Measurements from ENCODE around the gene WIPF1.
A peak's percentile ranks its signal among the peaks of the same experiment; 100 is the strongest.

Gene WIPF1

GRCh38 chr2:174635776-174636404, 38.3 kb upstream of the WIPF1 start:
- DNase-seq (ENCODE audit: low read depth), result peak; percentile 72
- H3K4me3 ChIP-seq (ENCODE audit: control insufficient read depth, low read depth, low read length), result no peak overlapping the region
- no peak for TF ChIP-seq CTCF (conservative IDR thresholded peaks at IDR 0.05; ENCODE audit: control insufficient read depth, insufficient read depth, low read depth, low read length)

- TF ChIP-seq CTCF (conservative IDR thresholded peaks at IDR 0.05; ENCODE audit: control insufficient read depth, insufficient read depth, low read depth, low read length), result no peak
- no peak overlapping the region for H3K4me3 ChIP-seq (ENCODE audit: control insufficient read depth, low read depth, low read length)
- no peak for DNase-seq (ENCODE audit: low read depth)
Measured at GRCh38 chr2:174635015-174635593, 37.5 kb upstream of the WIPF1 start.

- no peak overlapping the region for H3K4me3 ChIP-seq (ENCODE audit: control insufficient read depth, low read depth, low read length)
- TF ChIP-seq CTCF (conservative IDR thresholded peaks at IDR 0.05; ENCODE audit: control insufficient read depth, insufficient read depth, low read depth, low read length), result no peak
- DNase-seq (ENCODE audit: low read depth), result peak; percentile 47
Measured at GRCh38 chr2:174634130-174635014, 36.8 kb upstream of the WIPF1 start.

- H3K4me3 ChIP-seq (ENCODE audit: control insufficient read depth, low read depth, low read length), result no peak overlapping the region
- peak; percentile 38 for DNase-seq (ENCODE audit: low read depth)
- TF ChIP-seq CTCF (conservative IDR thresholded peaks at IDR 0.05; ENCODE audit: control insufficient read depth, insufficient read depth, low read depth, low read length), result no peak
Measured at GRCh38 chr2:174633623-174633930, 36.0 kb upstream of the WIPF1 start.

- no peak overlapping the region for H3K4me3 ChIP-seq (ENCODE audit: control insufficient read depth, low read depth, low read length)
- DNase-seq (ENCODE audit: low read depth), result peak; percentile 31
- no peak for TF ChIP-seq CTCF (conservative IDR thresholded peaks at IDR 0.05; ENCODE audit: control insufficient read depth, insufficient read depth, low read depth, low read length)
Measured at GRCh38 chr2:174632841-174633622, 35.4 kb upstream of the WIPF1 start.
